ENCODE results near the gene HYAL2.

DNA sequence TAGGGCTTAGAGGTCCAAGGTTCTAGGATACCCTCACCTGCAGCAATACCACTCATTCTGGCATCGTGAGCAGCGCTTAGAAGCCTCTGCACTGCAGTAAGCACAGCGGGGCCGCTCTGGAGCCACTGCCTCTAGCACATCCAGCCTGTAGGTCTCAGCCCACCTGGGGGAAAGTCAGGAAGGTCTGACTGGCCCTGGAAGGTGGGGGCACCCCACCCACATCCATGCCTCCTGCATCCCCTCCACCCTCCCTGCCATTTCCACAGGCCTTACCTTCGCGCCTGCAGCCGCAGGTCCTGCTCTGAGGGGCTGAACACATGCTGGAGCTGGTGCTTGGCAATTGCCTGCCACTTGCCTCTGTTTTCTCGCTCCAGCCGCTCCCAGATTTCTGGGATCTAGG, 19.0 kb upstream of the HYAL2 start:
- no peak for TF ChIP-seq TAF1 (IDR thresholded peaks at IDR 0.05; ENCODE audit: low read depth, low read length)
- TF ChIP-seq POLR2AphosphoS5 (IDR thresholded peaks at IDR 0.05; ENCODE audit: low read depth, low read length): no peak
- TF ChIP-seq, protein P1, sequence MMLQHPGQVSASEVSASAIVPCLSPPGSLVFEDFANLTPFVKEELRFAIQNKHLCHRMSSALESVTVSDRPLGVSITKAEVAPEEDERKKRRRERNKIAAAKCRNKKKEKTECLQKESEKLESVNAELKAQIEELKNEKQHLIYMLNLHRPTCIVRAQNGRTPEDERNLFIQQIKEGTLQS (IDR thresholded peaks at IDR 0.05; ENCODE audit: insufficient read depth, low read depth, low read length): no peak
- TF ChIP-seq, protein P2, sequence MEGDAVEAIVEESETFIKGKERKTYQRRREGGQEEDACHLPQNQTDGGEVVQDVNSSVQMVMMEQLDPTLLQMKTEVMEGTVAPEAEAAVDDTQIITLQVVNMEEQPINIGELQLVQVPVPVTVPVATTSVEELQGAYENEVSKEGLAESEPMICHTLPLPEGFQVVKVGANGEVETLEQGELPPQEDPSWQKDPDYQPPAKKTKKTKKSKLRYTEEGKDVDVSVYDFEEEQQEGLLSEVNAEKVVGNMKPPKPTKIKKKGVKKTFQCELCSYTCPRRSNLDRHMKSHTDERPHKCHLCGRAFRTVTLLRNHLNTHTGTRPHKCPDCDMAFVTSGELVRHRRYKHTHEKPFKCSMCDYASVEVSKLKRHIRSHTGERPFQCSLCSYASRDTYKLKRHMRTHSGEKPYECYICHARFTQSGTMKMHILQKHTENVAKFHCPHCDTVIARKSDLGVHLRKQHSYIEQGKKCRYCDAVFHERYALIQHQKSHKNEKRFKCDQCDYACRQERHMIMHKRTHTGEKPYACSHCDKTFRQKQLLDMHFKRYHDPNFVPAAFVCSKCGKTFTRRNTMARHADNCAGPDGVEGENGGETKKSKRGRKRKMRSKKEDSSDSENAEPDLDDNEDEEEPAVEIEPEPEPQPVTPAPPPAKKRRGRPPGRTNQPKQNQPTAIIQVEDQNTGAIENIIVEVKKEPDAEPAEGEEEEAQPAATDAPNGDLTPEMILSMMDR (IDR thresholded peaks at IDR 0.05; ENCODE audit: control extremely low read depth in 1 of 3, insufficient read depth in 1 of 3, low read depth in 1 of 3, low read length in 3 of 3): no peak
- no peak for TF ChIP-seq YY1 (IDR thresholded peaks at IDR 0.05; ENCODE audit: low read depth, low read length)
- TF ChIP-seq JUND (IDR thresholded peaks at IDR 0.05; ENCODE audit: low read length): no peak
- TF ChIP-seq, protein P3, sequence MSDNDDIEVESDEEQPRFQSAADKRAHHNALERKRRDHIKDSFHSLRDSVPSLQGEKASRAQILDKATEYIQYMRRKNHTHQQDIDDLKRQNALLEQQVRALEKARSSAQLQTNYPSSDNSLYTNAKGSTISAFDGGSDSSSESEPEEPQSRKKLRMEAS (IDR thresholded peaks at IDR 0.05): no peak
- no peak for TF ChIP-seq NANOG (IDR thresholded peaks at IDR 0.05; ENCODE audit: insufficient read depth, low read depth, low read length, poor library complexity, severe bottlenecking)
